Smooth muscle cell (in vitro differentiated cells): ENCODE results near the gene SLC4A3. TPM values are rescaled to one million over a fixed set of nuclear protein-coding genes. Genes with fewer than 3 reads are reported as not detected.

Experiments
- DNase-seq: peaks from one replicate; lab custom pipeline; 2025; ENCODE audit not compliant: unreplicated experiment; lab: John Stamatoyannopoulos, UW
- H2AFZ ChIP-seq: fragments of 200-600 bp; sonication (generic); 2 replicates; pipeline ENCODE4 v1.6.0; 2016; ENCODE audit warnings: antibody characterized with exemption, low read depth, mild to moderate bottlenecking
- H3F3A ChIP-seq: fragments of 200-600 bp; sonication (generic); 2 replicates; pipeline ENCODE4 v1.6.0; 2017; ENCODE audit warnings: antibody characterized with exemption, low read depth
- H3K27ac ChIP-seq: fragments of 200-600 bp; sonication (generic); 2 replicates; pipeline ENCODE4 v1.5.1; 2016; ENCODE audit warnings: low read depth, mild to moderate bottlenecking
- H3K27me3 ChIP-seq: fragments of 200-600 bp; sonication (generic); 2 replicates; pipeline ENCODE4 v1.6.1; 2016; ENCODE audit warnings: low read depth, mild to moderate bottlenecking
- H3K36me3 ChIP-seq: fragments of 200-600 bp; sonication (generic); 2 replicates; pipeline ENCODE4 v1.5.1; 2016; ENCODE audit warnings: low read depth
- H3K4me1 ChIP-seq: fragments of 200-600 bp; sonication (generic); 2 replicates; pipeline ENCODE4 v1.5.1; 2016; ENCODE audit warnings: low read depth
- H3K4me2 ChIP-seq: fragments of 200-600 bp; sonication (generic); 2 replicates; pipeline ENCODE4 v1.6.0; 2016; ENCODE audit warnings: mild to moderate bottlenecking
- H3K4me3 ChIP-seq: fragments of 200-600 bp; sonication (generic); 2 replicates; pipeline ENCODE4 v1.5.1; 2016; ENCODE audit warnings: mild to moderate bottlenecking
- H3K79me2 ChIP-seq: fragments of 200-600 bp; sonication (generic); 2 replicates; pipeline ENCODE4 v1.6.0; 2016; ENCODE audit warnings: low read depth, mild to moderate bottlenecking
- H3K9ac ChIP-seq: fragments of 200-600 bp; sonication (generic); 2 replicates; pipeline ENCODE4 v1.6.0; 2016; ENCODE audit warnings: low read depth
- H3K9me3 ChIP-seq: fragments of 200-600 bp; sonication (generic); replicated peaks from 2 replicates; pipeline ENCODE4 v1.5.1; 2016; ENCODE audit warnings: low read depth
- H4K20me1 ChIP-seq: fragments of 200-600 bp; sonication (generic); 2 replicates; pipeline ENCODE4 v1.6.0; 2016; ENCODE audit warnings: low read depth
- WGBS: methylation state at CpG from one replicate; pipeline ENCODE4 v1.1.7; 2016; ENCODE audit warnings: low lambda C conversion rate; 5-methylcytosine and 5-hydroxymethylcytosine counted together
- polyA plus RNA-seq: library from polyadenylated mRNA; unstranded; fragments of >200 nt; fragmentation: Nextera tagmentation; extraction: Ambion mirVana; gene quantifications from 2 replicates; pipeline ENCODE4 v1.2.1, GENCODE V29; 2016
- total RNA-seq: library from RNA; depleted of rRNA; stranded (reverse); fragments of >200 nt; gene quantifications from 2 replicates; pipeline ENCODE4 v1.2.3, GENCODE V29; 2014
- TF ChIP-seq, protein P1 (sequence below): fragments of 200-600 bp; sonication (generic); IDR thresholded peaks from 2 replicates; pipeline ENCODE4 v1.5.1; 2017; ENCODE audit warnings: borderline replicate concordance, mild to moderate bottlenecking, antibody characterized with exemption; ENCODE audit not compliant: insufficient read depth, poor library complexity, severe bottlenecking

Gene SLC4A3
- total and polyA plus RNA-seq, 2 experiments from 2014 or later: 4.9 to 12.1 TPM

GRCh38 chr2:219609149-219609750 is 18.2 kb upstream of the SLC4A3 start:
- 96% methylated on average over 10 of the region's 13 CpGs for WGBS

GRCh38 chr2:219611306-219611705 is 16.1 kb upstream of the SLC4A3 start:
- TF ChIP-seq, protein P1, sequence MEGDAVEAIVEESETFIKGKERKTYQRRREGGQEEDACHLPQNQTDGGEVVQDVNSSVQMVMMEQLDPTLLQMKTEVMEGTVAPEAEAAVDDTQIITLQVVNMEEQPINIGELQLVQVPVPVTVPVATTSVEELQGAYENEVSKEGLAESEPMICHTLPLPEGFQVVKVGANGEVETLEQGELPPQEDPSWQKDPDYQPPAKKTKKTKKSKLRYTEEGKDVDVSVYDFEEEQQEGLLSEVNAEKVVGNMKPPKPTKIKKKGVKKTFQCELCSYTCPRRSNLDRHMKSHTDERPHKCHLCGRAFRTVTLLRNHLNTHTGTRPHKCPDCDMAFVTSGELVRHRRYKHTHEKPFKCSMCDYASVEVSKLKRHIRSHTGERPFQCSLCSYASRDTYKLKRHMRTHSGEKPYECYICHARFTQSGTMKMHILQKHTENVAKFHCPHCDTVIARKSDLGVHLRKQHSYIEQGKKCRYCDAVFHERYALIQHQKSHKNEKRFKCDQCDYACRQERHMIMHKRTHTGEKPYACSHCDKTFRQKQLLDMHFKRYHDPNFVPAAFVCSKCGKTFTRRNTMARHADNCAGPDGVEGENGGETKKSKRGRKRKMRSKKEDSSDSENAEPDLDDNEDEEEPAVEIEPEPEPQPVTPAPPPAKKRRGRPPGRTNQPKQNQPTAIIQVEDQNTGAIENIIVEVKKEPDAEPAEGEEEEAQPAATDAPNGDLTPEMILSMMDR: no peak
- H3K36me3 ChIP-seq: no peaks in the 10 kb centered on the region
- DNase-seq: no peak
- H4K20me1 ChIP-seq: no peaks in the 10 kb centered on the region
- no peak overlapping the region for H3K9ac ChIP-seq
- 96% methylated on average over 8 of the region's 9 CpGs for WGBS
- no peaks in the 10 kb centered on the region for H3K4me1 ChIP-seq
- H3K79me2 ChIP-seq: no peaks in the 10 kb centered on the region
- H3K4me3 ChIP-seq: no peak overlapping the region
- no peak overlapping the region for H3K27ac ChIP-seq
- H3K27me3 ChIP-seq: no peaks in the 10 kb centered on the region
- no peak overlapping the region for H2AFZ ChIP-seq
- H3K4me2 ChIP-seq: no peak overlapping the region
- H3K9me3 ChIP-seq: no peaks in the 10 kb centered on the region
- no peaks in the 10 kb centered on the region for H3F3A ChIP-seq

More at GRCh38 chr2:219609149-219609750, 18.2 kb upstream of the SLC4A3 start:
- TF ChIP-seq, protein P1: no peak
- no peaks in the 10 kb centered on the region for H3K79me2 ChIP-seq
- no peak overlapping the region for H3K9ac ChIP-seq
- no peaks in the 10 kb centered on the region for H3K27me3 ChIP-seq
- no peaks in the 10 kb centered on the region for H3F3A ChIP-seq
- no peak for DNase-seq
- no peak overlapping the region for H3K4me2 ChIP-seq
- H3K4me1 ChIP-seq: no peaks in the 10 kb centered on the region
- H3K4me3 ChIP-seq: no peak overlapping the region
- H3K36me3 ChIP-seq: no peaks in the 10 kb centered on the region
- no peaks in the 10 kb centered on the region for H3K9me3 ChIP-seq
- H3K27ac ChIP-seq: no peak overlapping the region
- no peaks in the 10 kb centered on the region for H4K20me1 ChIP-seq
- no peak overlapping the region for H2AFZ ChIP-seq

DNA sequence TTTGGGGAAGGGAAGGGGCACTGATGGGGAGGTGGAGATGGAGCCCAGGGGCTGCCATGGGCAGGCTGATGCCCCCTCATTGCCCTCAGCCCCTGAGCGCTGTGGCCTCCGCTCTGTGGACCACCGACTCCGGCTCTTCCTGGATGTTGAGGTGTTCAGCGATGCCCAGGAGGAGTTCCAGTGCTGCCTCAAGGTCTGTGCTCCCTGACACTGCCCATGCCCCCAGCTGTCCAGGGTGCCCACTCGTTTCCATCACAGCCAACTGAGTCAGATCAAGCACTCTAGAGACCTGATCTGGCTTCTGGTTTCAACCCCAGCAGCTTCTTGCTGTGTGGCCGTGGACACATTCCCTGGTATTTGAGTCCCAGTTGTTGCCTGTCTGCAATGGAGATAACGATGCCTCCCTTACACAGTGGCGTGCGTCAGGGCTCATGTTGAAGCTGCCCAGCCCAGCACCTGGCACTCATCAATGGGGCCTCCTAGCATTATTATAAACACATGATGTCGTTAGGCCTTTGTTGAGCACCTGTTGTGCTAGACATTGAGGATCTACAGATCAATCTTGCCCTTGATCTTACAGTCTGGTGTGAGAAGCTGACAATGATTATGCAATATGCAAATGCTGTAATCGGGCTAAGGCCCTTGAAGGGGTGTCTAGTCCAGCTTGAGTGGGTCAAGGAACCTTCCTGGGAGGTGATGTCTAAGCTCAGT is 15.4 kb upstream of the SLC4A3 start:
- 79% methylated on average over 12 of the region's 12 CpGs for WGBS
- no peaks in the 10 kb centered on the region for H3K36me3 ChIP-seq
- no peaks in the 10 kb centered on the region for H3F3A ChIP-seq
- DNase-seq: no peak
- H3K79me2 ChIP-seq: no peaks in the 10 kb centered on the region
- no peaks in the 10 kb centered on the region for H4K20me1 ChIP-seq
- TF ChIP-seq, protein P1: no peak
- no peak overlapping the region for H3K27ac ChIP-seq
- H3K9me3 ChIP-seq: no peaks in the 10 kb centered on the region
- no peak overlapping the region for H3K4me2 ChIP-seq
- no peak overlapping the region for H3K9ac ChIP-seq
- no peaks in the 10 kb centered on the region for H3K27me3 ChIP-seq
- H3K4me3 ChIP-seq: no peak overlapping the region
- H2AFZ ChIP-seq: no peak overlapping the region
- H3K4me1 ChIP-seq: no peaks in the 10 kb centered on the region
